Erythroblast (primary cell): ENCODE results near the gene TTC22.

Source experiments
- GATA1 ChIP-seq: IDR thresholded peaks from 2 replicates; pipeline ENCODE4 v1.6.1; 2011; ENCODE audit warnings: low read depth, mild to moderate bottlenecking, control low read depth, low read length, moderate library complexity
- POLR2A ChIP-seq: IDR thresholded peaks from 2 replicates; pipeline ENCODE4 v1.6.1; 2011; ENCODE audit warnings: mild to moderate bottlenecking, low read length

- TF ChIP-seq POLR2A (no peak), GATA1 (no peak)
Measured at GRCh38 chr1:54835131-54835898, 34.2 kb upstream of the TTC22 start.
